ENCODE measurements around the gene CACNG7.

The CACNG7 gene

DNA sequence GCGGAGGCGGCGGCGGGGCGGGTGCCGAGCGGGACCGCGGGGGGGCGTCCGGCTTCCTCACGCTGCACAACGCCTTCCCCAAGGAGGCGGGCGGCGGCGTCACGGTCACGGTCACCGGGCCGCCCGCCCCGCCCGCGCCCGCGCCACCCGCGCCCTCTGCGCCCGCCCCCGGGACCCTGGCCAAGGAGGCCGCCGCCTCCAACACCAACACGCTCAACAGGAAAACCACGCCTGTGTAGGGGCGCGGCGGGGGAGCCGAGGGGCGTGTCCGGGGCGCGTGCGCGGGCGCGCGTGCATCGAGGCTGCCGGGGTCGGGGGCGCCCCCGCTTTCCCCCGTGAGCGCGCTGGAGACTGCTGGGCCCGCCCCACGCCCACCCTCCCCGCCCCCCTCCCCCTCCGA, 73.5 kb downstream of the CACNG7 start:
- no peak overlapping the region for H3K4me3 ChIP-seq (ENCODE audit: low read depth, low read length)
- TF ChIP-seq, protein P1, sequence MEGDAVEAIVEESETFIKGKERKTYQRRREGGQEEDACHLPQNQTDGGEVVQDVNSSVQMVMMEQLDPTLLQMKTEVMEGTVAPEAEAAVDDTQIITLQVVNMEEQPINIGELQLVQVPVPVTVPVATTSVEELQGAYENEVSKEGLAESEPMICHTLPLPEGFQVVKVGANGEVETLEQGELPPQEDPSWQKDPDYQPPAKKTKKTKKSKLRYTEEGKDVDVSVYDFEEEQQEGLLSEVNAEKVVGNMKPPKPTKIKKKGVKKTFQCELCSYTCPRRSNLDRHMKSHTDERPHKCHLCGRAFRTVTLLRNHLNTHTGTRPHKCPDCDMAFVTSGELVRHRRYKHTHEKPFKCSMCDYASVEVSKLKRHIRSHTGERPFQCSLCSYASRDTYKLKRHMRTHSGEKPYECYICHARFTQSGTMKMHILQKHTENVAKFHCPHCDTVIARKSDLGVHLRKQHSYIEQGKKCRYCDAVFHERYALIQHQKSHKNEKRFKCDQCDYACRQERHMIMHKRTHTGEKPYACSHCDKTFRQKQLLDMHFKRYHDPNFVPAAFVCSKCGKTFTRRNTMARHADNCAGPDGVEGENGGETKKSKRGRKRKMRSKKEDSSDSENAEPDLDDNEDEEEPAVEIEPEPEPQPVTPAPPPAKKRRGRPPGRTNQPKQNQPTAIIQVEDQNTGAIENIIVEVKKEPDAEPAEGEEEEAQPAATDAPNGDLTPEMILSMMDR (IDR thresholded peaks at IDR 0.05; ENCODE audit: borderline replicate concordance, insufficient read depth, low read depth, low read length): no peak

DNA sequence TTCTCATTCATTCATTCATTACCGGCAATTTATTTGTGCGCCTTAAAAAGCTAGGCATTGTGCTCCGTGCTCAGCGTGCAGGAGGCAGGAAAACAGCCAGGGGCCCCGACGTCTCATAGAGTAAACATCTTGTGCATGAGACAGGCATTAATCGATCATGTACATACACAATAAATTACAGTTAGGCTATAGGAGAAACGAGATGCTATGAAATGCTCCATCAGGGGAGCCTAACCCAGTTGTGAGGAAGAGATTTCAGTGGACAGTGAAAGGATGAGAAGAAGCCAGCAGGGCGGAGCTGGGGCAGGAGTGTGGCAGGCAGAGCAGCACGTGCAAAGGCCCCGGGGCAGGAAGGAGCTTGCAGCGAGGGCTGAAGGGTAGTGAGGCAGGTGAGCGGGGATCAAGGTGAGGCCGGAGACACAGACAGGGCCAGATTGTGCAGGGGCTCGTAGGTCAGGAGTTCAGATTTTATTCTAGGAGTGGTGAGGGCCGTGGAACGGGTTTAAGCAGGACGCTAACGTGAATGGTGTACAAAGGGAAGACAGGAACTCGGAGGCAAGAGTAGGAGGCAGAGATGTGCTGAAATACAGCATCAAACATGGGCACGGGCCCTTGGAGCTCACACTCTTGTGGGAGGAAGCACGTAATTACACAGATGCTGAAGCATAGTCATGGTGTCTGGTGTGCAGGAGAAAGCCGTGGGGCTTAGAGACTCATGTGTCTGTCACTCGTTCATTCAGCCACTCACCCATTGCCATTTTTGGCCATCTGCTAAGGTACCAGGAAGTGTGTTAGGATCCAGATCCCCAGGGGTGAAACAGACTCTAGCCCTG, 74.6 kb downstream of the CACNG7 start:
- TF ChIP-seq, protein P1 (IDR thresholded peaks at IDR 0.05; ENCODE audit: borderline replicate concordance, insufficient read depth, low read depth, low read length): no peak
- H3K4me3 ChIP-seq (ENCODE audit: low read depth, low read length): no peak overlapping the region

DNA sequence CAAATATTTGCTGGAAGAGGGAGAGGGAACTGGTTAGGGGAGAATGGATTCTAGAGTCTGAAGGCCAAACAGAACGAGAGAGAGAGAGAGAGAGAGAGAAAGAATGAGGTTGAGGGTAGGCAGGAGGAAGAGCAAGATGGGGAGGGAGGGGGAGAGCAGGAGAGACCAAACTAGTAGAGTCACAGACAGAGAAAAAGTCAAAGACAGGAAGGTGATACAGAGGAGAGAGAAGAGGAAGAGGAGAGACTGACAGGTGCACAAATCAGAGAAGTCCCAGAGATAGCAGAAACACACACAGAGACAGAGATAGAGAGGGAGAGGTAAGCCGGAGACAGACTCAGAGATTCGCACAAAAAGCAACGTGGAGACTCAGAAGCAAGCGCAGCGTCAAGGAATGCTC, 76.8 kb downstream of the CACNG7 start:
- TF ChIP-seq, protein P1 (IDR thresholded peaks at IDR 0.05; ENCODE audit: borderline replicate concordance, insufficient read depth, low read depth, low read length): no peak
- H3K4me3 ChIP-seq (ENCODE audit: low read depth, low read length): no peak overlapping the region

DNA sequence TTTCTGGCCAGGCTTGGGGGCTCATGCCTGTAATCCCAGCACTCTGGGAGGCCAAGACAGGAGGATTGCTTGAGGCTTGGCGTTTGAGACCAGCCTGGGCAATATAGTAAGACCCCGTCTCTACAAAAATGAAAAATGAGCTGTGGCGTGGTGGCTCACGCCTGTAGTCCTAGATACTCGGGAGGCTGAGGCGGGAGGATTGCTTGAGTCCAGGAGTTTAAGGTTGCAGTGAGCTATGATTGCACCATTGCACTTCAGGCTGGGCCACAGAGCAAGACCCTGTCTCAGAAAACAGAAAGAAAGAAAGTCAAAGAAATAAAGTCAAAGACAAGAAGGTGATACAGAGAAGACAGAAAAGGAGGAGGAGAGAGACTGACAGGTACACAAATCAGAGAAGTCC, 79.9 kb downstream of the CACNG7 start:
- TF ChIP-seq, protein P1 (IDR thresholded peaks at IDR 0.05; ENCODE audit: borderline replicate concordance, insufficient read depth, low read depth, low read length): no peak
- H3K4me3 ChIP-seq (ENCODE audit: low read depth, low read length): no peak overlapping the region

DNA sequence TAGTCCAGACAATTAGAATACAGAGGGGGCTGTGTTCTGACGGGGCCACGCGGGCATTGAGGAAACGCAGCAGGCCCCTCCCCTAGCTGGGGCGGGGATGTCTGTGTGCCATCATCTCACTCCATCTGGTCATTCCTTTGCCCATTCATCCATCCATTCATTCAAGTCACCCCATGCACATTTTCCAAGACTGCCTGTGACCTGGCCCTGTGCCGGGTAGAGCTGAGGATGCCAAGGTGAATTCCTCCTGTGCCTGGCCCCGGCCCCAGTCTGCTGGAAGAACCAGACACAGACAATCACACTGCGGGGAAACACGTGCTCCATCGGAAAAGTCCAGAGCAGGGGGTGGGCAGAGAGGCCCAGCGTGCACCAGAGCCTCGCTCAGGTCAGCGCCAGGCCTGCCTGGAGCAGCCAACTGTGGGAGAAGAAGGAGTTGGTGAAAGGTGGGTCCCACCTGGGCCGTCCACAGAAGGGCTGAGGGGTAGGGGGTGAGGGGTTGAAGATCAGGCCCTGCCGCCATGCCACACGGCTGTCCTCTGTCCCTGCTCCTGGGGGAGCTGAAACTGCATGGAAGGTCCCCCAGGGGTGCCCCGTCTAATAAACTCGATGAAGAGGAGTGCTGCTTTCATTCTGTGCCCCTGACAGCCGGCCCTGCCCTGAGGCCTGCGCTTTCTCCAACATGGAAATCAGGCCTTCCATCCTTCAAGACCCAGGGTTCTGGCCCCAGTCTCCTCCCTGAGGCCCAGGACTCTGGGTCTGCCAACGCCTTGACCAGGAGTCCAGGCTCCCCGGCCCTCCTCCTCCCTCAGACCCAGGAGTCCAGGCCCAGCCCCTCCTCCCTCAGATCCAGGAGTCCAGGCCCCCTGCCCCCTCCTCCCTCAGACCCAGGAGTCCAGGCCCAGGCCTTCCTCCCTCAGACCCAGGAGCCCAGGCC, 80.8 kb downstream of the CACNG7 start:
- H3K4me3 ChIP-seq (ENCODE audit: low read depth, low read length): no peak overlapping the region

DNA sequence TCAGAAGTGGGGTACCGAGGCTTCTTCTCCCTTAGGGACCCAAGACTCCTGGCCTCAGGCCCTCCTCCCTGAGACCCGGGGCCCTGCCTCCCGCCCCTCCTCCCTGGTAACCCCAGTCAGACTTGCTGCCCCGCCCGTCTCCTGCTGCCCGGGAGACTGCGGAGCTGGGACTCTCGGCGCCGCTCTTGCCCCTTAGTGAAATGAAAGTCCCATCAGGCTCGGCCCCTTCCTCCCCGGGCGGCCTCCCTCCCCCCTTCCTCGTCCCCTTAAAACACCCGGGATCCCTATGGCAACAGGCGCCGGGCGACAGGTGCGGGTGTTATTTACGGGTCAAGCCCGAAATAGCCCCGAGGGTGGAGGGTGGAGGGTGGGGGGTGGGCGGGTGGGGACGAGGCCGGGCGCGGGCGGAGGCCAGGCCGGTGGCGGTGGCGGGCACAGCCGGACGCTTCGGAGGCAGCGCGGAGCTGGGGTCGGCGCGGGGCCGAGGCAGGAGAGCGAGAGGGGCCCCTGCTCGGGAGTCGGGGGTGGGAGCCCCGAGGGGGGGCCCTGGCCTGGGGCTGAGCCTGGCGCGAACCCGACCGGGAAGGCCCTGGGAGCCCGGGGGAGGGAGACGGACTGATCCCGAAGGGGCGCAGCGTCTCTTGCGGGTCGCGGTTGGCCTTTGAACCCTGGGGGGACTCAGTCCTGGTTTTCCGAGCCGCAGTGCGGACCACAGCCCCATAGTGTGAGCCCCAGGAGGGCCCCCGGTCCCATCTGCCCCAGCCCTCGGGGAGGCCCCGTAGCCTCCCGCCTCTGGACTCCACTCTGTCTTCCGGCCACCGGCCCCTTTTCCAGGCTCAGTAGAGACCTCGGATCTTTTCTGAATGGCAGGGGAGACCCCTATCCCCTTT, 82.4 kb downstream of the CACNG7 start, which contains the start of gene CACNG6:
CACNG6 (plus strand) TSS at position 414 of the 890 bp plus-strand sequence. CDS start 1,241 bp downstream, outside the sequence.
- TF ChIP-seq, protein P1 (IDR thresholded peaks at IDR 0.05; ENCODE audit: borderline replicate concordance, insufficient read depth, low read depth, low read length): no peak
- no peak within 1 kb of the TSS for H3K4me3 ChIP-seq (ENCODE audit: low read depth, low read length)

More for the DNA sequence above, 80.8 kb downstream of the CACNG7 start:
- TF ChIP-seq, protein P1 (IDR thresholded peaks at IDR 0.05; ENCODE audit: borderline replicate concordance, insufficient read depth, low read depth, low read length): no peak

All from GM12875 (cell line).